Aorta (tissue), 5 donors: ENCODE results near the gene SAMM50. TPM values are rescaled to one million over a fixed set of nuclear protein-coding genes. Genes with fewer than 3 reads are reported as not detected.

Source experiments
- ATAC-seq: fragments of 200-7000 bp; cut with Tn5 transposase; one replicate; pipeline ENCODE4 v1.9.1; 2022; ENCODE audit warnings: moderate library complexity; ENCODE audit not compliant: low FRiP score
- DNase-seq, 2 donors: peaks; one replicate each; pipeline ENCODE4 v3.0.0-alpha.2; 2020
- H3K27ac ChIP-seq, 2 donors: one replicate each; pipeline ENCODE4 v1.5.1; 2013; ENCODE audit warnings: low read length in 2 of 2, mild to moderate bottlenecking in 2 of 2, moderate library complexity in 2 of 2, control low read depth in 1 of 2, inconsistent platforms in 1 of 2, low read depth in 1 of 2
- H3K27me3 ChIP-seq, 2 donors: one replicate each; pipeline ENCODE4 v1.6.1; 2013; ENCODE audit warnings: control low read depth in 1 of 2, low read length in 1 of 2, mild to moderate bottlenecking in 1 of 2, moderate library complexity in 1 of 2; ENCODE audit not compliant: insufficient read depth in 2 of 2, control insufficient read depth in 1 of 2
- H3K36me3 ChIP-seq, 2 donors: one replicate each; pipeline ENCODE4 v1.6.1; 2013; ENCODE audit warnings: control low read depth in 1 of 2, low read length in 1 of 2, mild to moderate bottlenecking in 1 of 2; ENCODE audit not compliant: insufficient read depth in 2 of 2, control insufficient read depth in 1 of 2
- H3K4me1 ChIP-seq, 2 donors: one replicate each; pipeline ENCODE4 v1.6.1; 2013; ENCODE audit warnings: low read length in 2 of 2, control low read depth in 1 of 2, mild to moderate bottlenecking in 1 of 2, moderate library complexity in 1 of 2; ENCODE audit not compliant: insufficient read depth in 2 of 2, control insufficient read depth in 1 of 2
- H3K4me3 ChIP-seq, 2 donors: one replicate each; pipeline ENCODE4 v1.5.1; 2013; ENCODE audit warnings: low read length in 2 of 2, control low read depth in 1 of 2, mild to moderate bottlenecking in 1 of 2
- H3K9me3 ChIP-seq: one replicate; pipeline ENCODE4 v1.6.1; 2013; ENCODE audit warnings: mild to moderate bottlenecking, low read length; ENCODE audit not compliant: control insufficient read depth
- WGBS, 2 donors: extraction: QIAGEN DNeasy Blood & Tissue Kit; methylation state at CpG; one replicate each; pipeline ENCODE4 v1.1.7; 2013; 5-methylcytosine and 5-hydroxymethylcytosine counted together
- intact Hi-C, 2 donors: fragments of 100-400 bp; cut with DNase I; formaldehyde crosslinking; loops; one replicate each; pipeline versions ENCODE4 v1.14.2 to v1.15.0; 2022
- polyA plus RNA-seq, 2 donors: library from polyadenylated mRNA; stranded (reverse); fragments of 200-250 nt; gene quantifications; one replicate each; pipeline ENCODE4 v1.2.3, GENCODE V29; 2013
- total RNA-seq, 2 donors: library from RNA; stranded (reverse); fragmentation: NEBNext Ultra II Directional; extraction: Animal tissue kit (Norgen Biotek cat#: 25700); gene quantifications; one replicate each; pipeline ENCODE4 v1.2.1, GENCODE V29; 2021
- donor health status: healthy with polysubstance abuse.
- donor health status: Bipolar disorder and iron deficiency.
- donor health status: DM: no; HTN: no; CAD: no.
- donor health status: DM: no; HTN: no; CAD: no.
- donor health status: DM: yes; HTN: yes; CAD: no.

SAMM50 gene
- total and polyA plus RNA-seq, 4 donors, result 20.9 to 29.7 (median 29.3) TPM

- WGBS, 2 donors, result 15 to 17% methylated on average over 47 to 54 of the region's 54 CpGs
- Histone ChIP-seq H3K9me3 (no peaks in the 10 kb centered on the region), H3K4me3 (peak overlapping the region; percentile 48 to 50), H3K27ac (no peak overlapping the region), H3K27me3 (no peaks in the 10 kb centered on the region), H3K36me3 (no peaks in the 10 kb centered on the region), H3K4me1 (no peaks in the 10 kb centered on the region)
- intact Hi-C loops, result no loop called here
- ATAC-seq (peak; percentile 57), DNase-seq (peak; percentile 54 to 84)
Measured at GRCh38 chr22:44023404-44024287, 68.4 kb downstream of the SAMM50 start.

GRCh38 chr22:44024288-44024921 is 69.2 kb downstream of the SAMM50 start, which contains the start of gene PARVB:
Gene PARVB (plus strand): TSS chr22:44024302. CDS start chr22:44024340, 38 bp downstream.
- H3K4me3 ChIP-seq, result peak within 1 kb of the TSS; percentile 48 to 50
- H3K4me1 ChIP-seq, result no peaks in the 10 kb centered on the region
- ATAC-seq, result peak; percentile 40
- DNase-seq, result peak; percentile 56 to 80
- H3K27ac ChIP-seq, result no peak within 1 kb of the TSS
- WGBS, 2 donors, result 2 to 3% methylated on average over 52 to 83 of the region's 83 CpGs
- no peaks in the 10 kb centered on the region for H3K27me3 ChIP-seq
- no peaks in the 10 kb centered on the region for H3K9me3 ChIP-seq
- no peaks in the 10 kb centered on the region for H3K36me3 ChIP-seq
- intact Hi-C loops, result no loop called here

GRCh38 chr22:44025171-44026065 is 70.2 kb downstream of the SAMM50 start:
- WGBS, 2 donors, result 96% methylated on average over 26 of the region's 26 CpGs
- Histone ChIP-seq H3K4me3 (no peak overlapping the region), H3K9me3 (no peaks in the 10 kb centered on the region), H3K27ac (no peak overlapping the region), H3K4me1 (no peaks in the 10 kb centered on the region), H3K27me3 (no peaks in the 10 kb centered on the region), H3K36me3 (no peaks in the 10 kb centered on the region)
- ATAC-seq (peak; percentile 24), DNase-seq (peak; percentile 68 to 72)
- intact Hi-C loops, result no loop called here

- H3K4me1 ChIP-seq, result no peaks in the 10 kb centered on the region
- intact Hi-C loops, result no loop called here
- ATAC-seq (peak; percentile 4), DNase-seq (peak in 1 of 2 donors; percentile 76)
- no peaks in the 10 kb centered on the region for H3K27me3 ChIP-seq
- no peak overlapping the region for H3K4me3 ChIP-seq
- H3K27ac ChIP-seq, result no peak overlapping the region
- H3K36me3 ChIP-seq, result no peaks in the 10 kb centered on the region
- WGBS, 2 donors, result 92% methylated on average over 17 of the region's 17 CpGs
- no peaks in the 10 kb centered on the region for H3K9me3 ChIP-seq
Measured at GRCh38 chr22:44026066-44026629, 70.9 kb downstream of the SAMM50 start.

GRCh38 chr22:44026630-44027511 is 71.6 kb downstream of the SAMM50 start:
- H3K27me3 ChIP-seq, result no peaks in the 10 kb centered on the region
- whole genome bisulfite sequencing, 2 donors, result 87% methylated on average over 28 of the region's 28 CpGs
- H3K36me3 ChIP-seq, result no peaks in the 10 kb centered on the region
- no peaks in the 10 kb centered on the region for H3K4me1 ChIP-seq
- peak; percentile 69 for ATAC-seq
- DNase-seq, result peak; percentile 83 to 92
- H3K4me3 ChIP-seq, result no peak overlapping the region
- intact Hi-C loops, result no loop called here
- H3K27ac ChIP-seq, result no peak overlapping the region
- H3K9me3 ChIP-seq, result no peaks in the 10 kb centered on the region

- no peak for DNase-seq
- H3K4me1 ChIP-seq, result no peaks in the 10 kb centered on the region
- no peaks in the 10 kb centered on the region for H3K27me3 ChIP-seq
- H3K9me3 ChIP-seq, result peaks cover 1% of the 10 kb centered on the region
- H3K27ac ChIP-seq, result no peak overlapping the region
- intact Hi-C loops, result no loop called here
- H3K4me3 ChIP-seq, result no peak overlapping the region
- ATAC-seq, result no peak
- WGBS, 2 donors, result 79 to 86% methylated on average over 7 of the region's 7 CpGs
- no peaks in the 10 kb centered on the region for H3K36me3 ChIP-seq
Measured at GRCh38 chr22:44028091-44028490, 72.8 kb downstream of the SAMM50 start.

GRCh38 chr22:44029069-44029468 is 73.8 kb downstream of the SAMM50 start:
- 92 to 95% methylated on average over 4 of the region's 4 CpGs for WGBS, 2 donors
- DNase-seq, result peak in 1 of 2 donors; percentile 2
- no peak for ATAC-seq
- Histone ChIP-seq H3K36me3 (no peaks in the 10 kb centered on the region), H3K4me1 (no peaks in the 10 kb centered on the region), H3K27me3 (no peaks in the 10 kb centered on the region), H3K9me3 (peaks cover 1% of the 10 kb centered on the region), H3K4me3 (no peak overlapping the region), H3K27ac (no peak overlapping the region)
- intact Hi-C loops, result no loop called here
